GM23248 (cell line): ENCODE data around the gene TEN1.
"Not testable (repeated sequence)": the region's sequence is repeated elsewhere in the genome, so short reads cannot be mapped to it uniquely, and the experiment has no call there.

Experiments
- EZH2 ChIP-seq: fragments of 200-600 bp; sonication (generic); IDR thresholded peaks from 2 replicates; pipeline ENCODE4 v1.6.1; 2018; ENCODE audit warnings: antibody characterized with exemption, mild to moderate bottlenecking; ENCODE audit not compliant: insufficient read depth, poor library complexity, severe bottlenecking
- EZH2phosphoT487 ChIP-seq: fragments of 200-600 bp; sonication (generic); IDR thresholded peaks from 2 replicates; pipeline ENCODE4 v1.6.1; 2018; ENCODE audit warnings: antibody characterized with exemption, moderate library complexity, mild to moderate bottlenecking, low read depth; ENCODE audit not compliant: insufficient read depth

- TF ChIP-seq EZH2, EZH2phosphoT487: not testable (repeated sequence)
These were observed 10.0 kb upstream of the TEN1 start for GRCh38 chr17:75969044-75969443.
